HFF-Myc (cell line): ENCODE measurements around the gene CRYL1.

Experiments
- DNase-seq: peaks from one replicate; pipeline ENCODE4 v3.0.0-alpha.2; 2011; ENCODE audit warnings: low read depth; ENCODE audit errors: extremely low read depth
- H3K4me3 ChIP-seq: replicated peaks from 2 replicates; pipeline ENCODE4 v1.5.1; 2011; ENCODE audit warnings: low read depth, mild to moderate bottlenecking, control low read depth, low read length
- TF ChIP-seq, protein P1 (sequence below): IDR thresholded peaks from 2 replicates; pipeline ENCODE4 v1.5.1; 2012; ENCODE audit warnings: mild to moderate bottlenecking, low read depth, low read length, control low read depth; ENCODE audit errors: missing control alignments

The CRYL1 gene

DNA sequence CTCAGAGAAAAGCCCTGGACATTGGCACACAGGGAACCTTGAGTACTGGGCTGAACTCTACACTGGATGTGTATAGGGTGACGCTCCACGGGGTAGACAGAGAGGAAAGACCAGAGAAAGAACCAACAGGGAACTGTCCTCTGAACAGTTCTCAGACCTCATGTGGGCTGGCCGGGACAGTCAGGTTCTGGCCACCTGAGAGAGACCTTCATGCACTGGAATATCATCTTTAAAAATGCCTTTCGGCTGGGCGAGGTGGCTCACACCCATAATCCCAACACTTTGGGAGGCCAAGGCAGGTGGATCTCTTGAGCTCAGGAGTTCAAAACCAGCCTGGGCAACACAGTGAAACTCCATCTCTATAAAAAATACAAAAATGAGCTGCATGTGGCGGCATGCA lies 149.8 kb downstream of the CRYL1 start:
- TF ChIP-seq, protein P1, sequence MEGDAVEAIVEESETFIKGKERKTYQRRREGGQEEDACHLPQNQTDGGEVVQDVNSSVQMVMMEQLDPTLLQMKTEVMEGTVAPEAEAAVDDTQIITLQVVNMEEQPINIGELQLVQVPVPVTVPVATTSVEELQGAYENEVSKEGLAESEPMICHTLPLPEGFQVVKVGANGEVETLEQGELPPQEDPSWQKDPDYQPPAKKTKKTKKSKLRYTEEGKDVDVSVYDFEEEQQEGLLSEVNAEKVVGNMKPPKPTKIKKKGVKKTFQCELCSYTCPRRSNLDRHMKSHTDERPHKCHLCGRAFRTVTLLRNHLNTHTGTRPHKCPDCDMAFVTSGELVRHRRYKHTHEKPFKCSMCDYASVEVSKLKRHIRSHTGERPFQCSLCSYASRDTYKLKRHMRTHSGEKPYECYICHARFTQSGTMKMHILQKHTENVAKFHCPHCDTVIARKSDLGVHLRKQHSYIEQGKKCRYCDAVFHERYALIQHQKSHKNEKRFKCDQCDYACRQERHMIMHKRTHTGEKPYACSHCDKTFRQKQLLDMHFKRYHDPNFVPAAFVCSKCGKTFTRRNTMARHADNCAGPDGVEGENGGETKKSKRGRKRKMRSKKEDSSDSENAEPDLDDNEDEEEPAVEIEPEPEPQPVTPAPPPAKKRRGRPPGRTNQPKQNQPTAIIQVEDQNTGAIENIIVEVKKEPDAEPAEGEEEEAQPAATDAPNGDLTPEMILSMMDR: no peak
- no peak overlapping the region for H3K4me3 ChIP-seq

DNA sequence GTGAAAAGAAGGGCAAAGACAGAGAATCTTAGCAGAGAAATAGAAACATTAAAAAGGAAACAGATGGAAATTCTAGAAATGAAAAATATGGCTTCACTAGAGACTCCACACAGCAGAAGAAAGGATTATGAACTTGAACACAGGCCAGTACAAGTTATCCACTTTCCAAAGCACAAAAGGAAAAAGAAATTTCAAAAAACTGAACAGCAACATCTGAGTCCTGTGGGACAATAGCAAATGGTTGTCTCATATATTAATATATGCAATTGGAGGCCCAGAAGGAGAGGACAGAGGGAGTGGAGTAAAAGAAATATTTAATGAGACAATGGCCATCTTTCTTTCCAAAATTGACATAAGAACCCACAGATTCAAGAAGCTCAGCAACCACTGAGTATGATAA lies 151.8 kb downstream of the CRYL1 start:
- H3K4me3 ChIP-seq: no peak overlapping the region
- no peak for DNase-seq
- TF ChIP-seq, protein P1: no peak

More for the DNA sequence above, 149.8 kb downstream of the CRYL1 start:
- no peak for DNase-seq

DNA sequence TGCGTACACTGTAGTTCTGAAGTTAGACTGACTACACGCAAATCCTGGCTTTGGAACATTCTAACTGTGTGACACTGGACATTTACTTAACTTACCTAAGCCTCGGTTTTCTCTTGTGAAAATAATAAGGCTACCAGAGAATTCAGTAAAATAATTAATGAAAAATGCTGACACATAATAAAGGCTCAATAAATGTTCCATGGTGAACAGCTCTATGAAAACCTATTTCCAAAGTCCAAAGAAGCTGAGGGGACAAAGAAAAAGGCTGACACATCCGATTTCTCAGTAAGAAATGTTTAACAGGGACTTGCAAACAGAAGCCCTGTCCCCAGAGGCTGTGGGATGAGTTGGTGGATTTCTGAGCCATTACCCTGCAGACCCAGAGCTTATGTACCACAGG lies 153.8 kb downstream of the CRYL1 start:
- TF ChIP-seq, protein P1: no peak

DNA sequence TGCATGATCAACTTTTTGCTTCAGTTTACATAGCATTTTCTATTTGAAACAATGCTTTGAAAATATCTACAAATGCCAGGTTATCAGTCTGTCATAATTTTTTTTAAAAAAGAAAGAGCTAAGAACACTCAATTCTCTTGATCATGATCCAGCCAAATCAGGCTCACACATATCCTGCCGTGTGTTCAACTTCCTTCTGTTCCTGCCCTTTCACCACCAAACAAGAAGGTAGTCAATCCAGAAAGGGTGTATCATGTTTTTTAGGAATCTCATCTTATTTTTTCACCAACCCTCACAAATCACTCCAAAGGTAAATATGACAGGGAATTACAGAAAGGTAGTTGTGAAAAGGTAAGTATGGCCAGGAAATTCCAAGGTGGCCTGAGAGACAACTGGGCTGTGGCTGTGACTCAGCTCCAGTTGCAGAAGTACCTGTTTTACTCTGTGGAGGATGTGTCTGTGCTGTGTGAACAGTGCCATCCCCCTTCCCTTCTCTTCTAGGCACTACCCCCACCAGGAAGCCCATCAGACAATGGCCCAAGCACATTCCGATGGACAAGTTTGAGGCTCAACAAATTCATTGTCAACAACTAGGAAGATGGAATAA lies 154.7 kb downstream of the CRYL1 start:
- TF ChIP-seq, protein P1: no peak
- no peak overlapping the region for H3K4me3 ChIP-seq
- DNase-seq: no peak

More for the DNA sequence above, 153.8 kb downstream of the CRYL1 start:
- H3K4me3 ChIP-seq: no peak overlapping the region
- no peak for DNase-seq

DNA sequence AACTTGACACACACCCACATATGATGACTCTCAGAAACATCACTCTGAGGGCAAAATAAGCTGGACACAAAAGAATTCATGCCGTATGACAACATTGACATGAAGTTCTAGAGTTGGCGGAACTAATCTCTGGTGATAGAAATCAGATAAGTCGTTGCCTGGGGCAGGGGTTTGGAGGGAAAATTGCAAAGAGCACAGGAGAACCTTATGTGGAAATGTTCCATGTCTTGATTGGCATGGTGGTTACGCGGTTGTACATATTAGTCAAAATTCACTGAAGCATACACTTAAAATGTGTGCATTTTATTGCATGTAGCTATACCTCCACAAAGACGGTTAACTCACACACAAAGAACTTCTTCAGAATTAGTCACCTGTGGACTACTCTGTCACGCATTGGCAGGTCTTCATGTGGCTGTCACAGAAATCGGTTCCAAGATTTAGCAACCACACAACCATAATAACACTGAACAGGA lies 155.7 kb downstream of the CRYL1 start:
- no peak for DNase-seq
- H3K4me3 ChIP-seq: no peak overlapping the region
- TF ChIP-seq, protein P1: no peak

DNA sequence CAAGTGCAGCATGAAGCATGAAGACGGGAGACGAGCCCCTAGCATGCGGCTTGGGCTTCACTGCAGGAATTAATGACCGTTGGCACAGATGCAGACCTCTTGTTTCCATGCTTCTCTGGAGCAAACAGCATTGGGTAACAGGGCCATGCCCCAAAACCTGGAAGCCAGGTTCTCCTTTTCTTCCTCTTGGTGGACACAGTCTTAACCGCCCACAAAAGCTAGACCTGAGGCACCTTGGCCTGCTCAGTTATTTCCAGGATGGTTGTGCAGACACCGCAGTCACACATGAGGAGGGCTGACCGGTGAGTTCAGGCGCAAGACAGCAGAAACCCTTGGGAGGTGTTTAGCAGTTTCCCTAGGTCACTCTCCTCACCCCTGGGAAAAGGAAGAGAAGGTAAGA lies 159.6 kb downstream of the CRYL1 start:
- TF ChIP-seq, protein P1: no peak
- no peak overlapping the region for H3K4me3 ChIP-seq

DNA sequence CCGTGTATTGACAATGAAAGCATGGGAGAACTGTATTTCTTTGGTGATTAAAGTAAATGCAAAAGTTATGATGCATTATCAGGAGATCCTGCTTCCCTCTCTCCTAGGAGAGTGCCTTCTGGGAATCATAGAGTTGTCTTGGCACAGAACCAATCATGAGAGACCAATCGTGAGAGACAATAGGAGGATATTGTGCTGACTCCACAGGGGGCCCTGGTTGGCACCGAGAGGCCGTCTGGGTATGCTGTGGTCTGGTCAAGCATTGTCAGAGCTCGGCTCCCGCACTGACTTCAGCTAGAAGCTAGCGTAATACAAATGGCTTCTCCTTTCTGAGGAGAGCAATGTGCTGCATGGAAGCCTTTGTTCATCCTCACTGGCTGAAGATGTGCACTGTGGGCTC lies 162.1 kb downstream of the CRYL1 start:
- no peak for DNase-seq
- TF ChIP-seq, protein P1: no peak
- no peak overlapping the region for H3K4me3 ChIP-seq

More for the DNA sequence above, 159.6 kb downstream of the CRYL1 start:
- no peak for DNase-seq
